SH-SY5Y (cell line): ENCODE measurements around the gene SCGB3A1.

Experiments
- GATA2 ChIP-seq: IDR thresholded peaks from 2 replicates; pipeline ENCODE4 v1.6.1; 2011; ENCODE audit warnings: mild to moderate bottlenecking, low read depth, low read length
- GATA3 ChIP-seq: IDR thresholded peaks from 2 replicates; pipeline ENCODE4 v1.6.1; 2011; ENCODE audit warnings: low read depth, mild to moderate bottlenecking, low read length, moderate library complexity

- TF ChIP-seq GATA3: no peak
- TF ChIP-seq GATA2: no peak
Observed at GRCh38 chr5:180609817-180610550, 18.7 kb upstream of the SCGB3A1 start.
